ENCODE data around the gene MYO5C.
A peak's percentile ranks its signal among the peaks of the same experiment; 100 is the strongest.

Gene MYO5C

DNA sequence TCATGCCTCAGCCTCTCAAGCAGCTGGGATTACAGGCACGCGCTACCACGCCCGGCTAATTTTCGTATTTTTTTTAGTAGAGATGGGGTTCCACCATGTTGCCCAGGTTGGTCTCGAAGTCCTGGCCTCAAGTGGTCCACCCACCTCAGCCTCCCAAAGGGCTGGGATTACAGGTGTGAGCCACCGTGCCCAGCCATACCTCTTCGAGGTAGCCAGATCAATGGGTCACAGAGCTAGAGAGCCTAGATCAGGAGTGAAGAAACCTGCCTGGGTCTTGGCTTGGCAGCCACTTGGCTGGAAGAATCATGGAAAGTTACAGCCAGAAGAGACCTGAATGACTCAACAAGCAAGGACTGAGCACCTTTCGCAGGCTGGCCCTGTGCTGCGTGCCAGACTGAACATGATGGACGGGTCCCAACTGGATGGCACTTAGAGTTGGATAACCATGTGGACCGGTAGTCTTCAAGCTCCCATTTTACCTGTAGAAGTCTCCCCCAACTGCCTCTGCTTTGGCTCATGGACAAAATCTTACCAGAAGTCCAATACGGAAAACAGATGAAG, 134.1 kb downstream of the MYO5C start:
- Mint-ChIP-seq H3K9me3 (no peaks in the 10 kb centered on the region), H3K4me3 (no peak overlapping the region), H3K36me3 (ENCODE audit: insufficient read depth) (peaks cover 17% of the 10 kb centered on the region), H3K27me3 (no peaks in the 10 kb centered on the region), H3K4me1 (peaks cover 20% of the 10 kb centered on the region), H3K27ac (ENCODE audit: low read depth) (no peak overlapping the region)
- ATAC-seq (replicated peaks; ENCODE audit: extremely low read depth, poor library complexity, severe bottlenecking) (no peak), DNase-seq (ENCODE audit: low spot score in 2 of 2) (no peak)

- no peak for ATAC-seq (replicated peaks; ENCODE audit: extremely low read depth, poor library complexity, severe bottlenecking)
- H3K4me3 Mint-ChIP-seq = no peak overlapping the region
- no peaks in the 10 kb centered on the region for H3K27me3 Mint-ChIP-seq
- no peak for DNase-seq (ENCODE audit: low spot score in 2 of 2)
- H3K9me3 Mint-ChIP-seq = no peaks in the 10 kb centered on the region
- H3K36me3 Mint-ChIP-seq (ENCODE audit: insufficient read depth) = peaks cover 17% of the 10 kb centered on the region
- peaks cover 9% of the 10 kb centered on the region for H3K4me1 Mint-ChIP-seq
- no peak overlapping the region for H3K27ac Mint-ChIP-seq (ENCODE audit: low read depth)
Measured at GRCh38 chr15:52159645-52160044, 136.0 kb downstream of the MYO5C start.

DNA sequence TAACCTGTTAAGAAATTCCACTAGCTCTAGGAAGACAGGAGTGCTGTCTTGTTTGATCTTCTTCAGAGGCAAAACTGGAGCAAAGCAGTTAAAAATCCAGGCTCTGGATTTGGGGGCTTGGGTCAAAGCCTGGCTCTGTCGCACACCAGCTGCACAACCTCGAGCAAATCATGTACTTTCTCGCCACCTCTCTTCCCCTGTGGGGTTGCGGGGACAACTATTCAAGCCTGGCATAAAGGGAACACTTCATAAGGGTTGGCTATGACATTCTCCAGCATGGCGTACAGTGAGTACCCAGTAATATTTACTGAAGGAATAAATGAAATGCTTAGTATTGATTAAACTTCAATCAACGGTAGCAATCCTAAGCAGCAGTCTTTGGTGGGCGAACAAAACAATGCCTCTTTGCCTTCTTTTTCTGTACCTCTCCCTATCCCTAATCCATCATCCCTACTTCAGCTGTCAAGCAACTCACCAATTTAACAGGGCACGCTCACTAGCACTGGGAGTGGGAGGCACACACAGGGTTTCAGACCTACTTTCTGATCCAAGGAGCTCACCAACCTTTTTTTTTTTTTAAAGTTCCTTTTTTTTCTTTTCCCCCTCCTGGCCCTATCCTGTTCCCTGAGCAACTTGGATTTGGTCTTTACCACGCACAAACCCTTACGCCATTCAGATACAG, 137.4 kb downstream of the MYO5C start:
- Mint-ChIP-seq H3K9me3 (no peaks in the 10 kb centered on the region), H3K4me3 (no peak overlapping the region), H3K36me3 (ENCODE audit: insufficient read depth) (peaks cover 12% of the 10 kb centered on the region), H3K27me3 (no peaks in the 10 kb centered on the region), H3K27ac (ENCODE audit: low read depth) (peak overlapping the region; percentile 29), H3K4me1 (peaks cover 11% of the 10 kb centered on the region)
- ATAC-seq (replicated peaks; ENCODE audit: extremely low read depth, poor library complexity, severe bottlenecking) = no peak
- no peak for DNase-seq (ENCODE audit: low spot score in 2 of 2)

- Mint-ChIP-seq H3K27ac (ENCODE audit: low read depth) (peak overlapping the region; percentile 25), H3K36me3 (ENCODE audit: insufficient read depth) (peaks cover 19% of the 10 kb centered on the region)
Measured at GRCh38 chr15:52155878-52156277, 139.7 kb downstream of the MYO5C start.

DNA sequence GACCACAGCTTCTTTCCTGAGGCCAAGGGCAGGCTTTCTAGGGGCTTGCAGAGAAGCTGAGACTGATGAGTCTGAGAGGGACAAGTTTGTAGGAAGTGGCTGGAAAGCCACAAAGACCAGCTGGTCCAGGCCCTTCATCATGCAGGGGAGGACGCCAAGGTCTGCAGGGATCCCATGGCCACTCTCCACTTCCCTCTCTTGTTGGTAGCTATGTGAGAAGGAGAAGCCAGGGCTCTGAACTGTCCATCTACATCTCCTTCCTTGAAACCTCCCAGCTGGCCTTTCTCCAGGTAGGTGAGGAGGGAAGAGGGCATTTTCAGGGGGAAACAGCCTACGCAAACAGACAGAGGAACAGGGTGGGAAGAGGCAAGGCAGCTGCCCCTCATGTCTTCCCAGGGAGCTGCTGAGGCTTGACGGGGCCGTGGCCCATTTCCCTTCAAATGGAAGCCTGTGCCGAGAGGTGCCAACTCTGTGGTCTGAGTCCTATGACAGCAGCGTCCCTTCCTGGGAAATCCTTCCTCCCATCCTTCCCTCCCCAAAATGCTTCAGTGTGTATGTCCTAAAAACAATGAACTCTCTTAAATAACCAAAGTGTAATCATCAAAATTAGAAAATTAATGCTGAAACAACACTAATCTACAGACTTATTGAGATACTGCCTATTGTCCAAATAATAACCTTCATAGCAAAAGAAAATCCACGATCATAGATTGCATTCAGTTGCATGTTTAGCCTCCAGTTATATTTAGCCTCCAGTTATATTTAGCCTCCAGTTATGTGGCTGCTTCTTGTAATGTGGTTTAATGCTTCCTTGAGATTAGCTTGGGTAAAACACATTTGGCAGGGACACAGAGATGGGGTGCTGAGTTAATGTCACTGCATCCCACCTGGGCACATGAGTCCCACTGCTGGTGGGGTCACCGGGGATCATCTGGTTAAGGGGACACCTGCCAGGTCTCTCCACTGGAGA, 140.4 kb downstream of the MYO5C start:
- H3K36me3 Mint-ChIP-seq (ENCODE audit: insufficient read depth) = peaks cover 22% of the 10 kb centered on the region
- no peak for DNase-seq (ENCODE audit: low spot score in 2 of 2)
- H3K27me3 Mint-ChIP-seq = no peaks in the 10 kb centered on the region
- H3K4me3 Mint-ChIP-seq = no peak overlapping the region
- no peak for ATAC-seq (replicated peaks; ENCODE audit: extremely low read depth, poor library complexity, severe bottlenecking)
- H3K27ac Mint-ChIP-seq (ENCODE audit: low read depth) = peak overlapping the region; percentile 25
- no peaks in the 10 kb centered on the region for H3K9me3 Mint-ChIP-seq
- peaks cover 11% of the 10 kb centered on the region for H3K4me1 Mint-ChIP-seq

More at GRCh38 chr15:52155878-52156277, 139.7 kb downstream of the MYO5C start:
- no peak for ATAC-seq (replicated peaks; ENCODE audit: extremely low read depth, poor library complexity, severe bottlenecking)
- Mint-ChIP-seq H3K4me1 (peaks cover 11% of the 10 kb centered on the region), H3K27me3 (no peaks in the 10 kb centered on the region), H3K4me3 (no peak overlapping the region), H3K9me3 (no peaks in the 10 kb centered on the region)
- DNase-seq (ENCODE audit: low spot score in 2 of 2) = no peak

GRCh38 chr15:52153900-52154895, 141.4 kb downstream of the MYO5C start:
- ATAC-seq (replicated peaks; ENCODE audit: extremely low read depth, poor library complexity, severe bottlenecking) (no peak), DNase-seq (ENCODE audit: low spot score in 2 of 2) (no peak)
- Mint-ChIP-seq H3K27ac (ENCODE audit: low read depth) (no peak overlapping the region), H3K9me3 (no peaks in the 10 kb centered on the region), H3K27me3 (no peaks in the 10 kb centered on the region), H3K4me1 (peaks cover 11% of the 10 kb centered on the region), H3K36me3 (ENCODE audit: insufficient read depth) (peaks cover 28% of the 10 kb centered on the region), H3K4me3 (no peak overlapping the region)

DNA sequence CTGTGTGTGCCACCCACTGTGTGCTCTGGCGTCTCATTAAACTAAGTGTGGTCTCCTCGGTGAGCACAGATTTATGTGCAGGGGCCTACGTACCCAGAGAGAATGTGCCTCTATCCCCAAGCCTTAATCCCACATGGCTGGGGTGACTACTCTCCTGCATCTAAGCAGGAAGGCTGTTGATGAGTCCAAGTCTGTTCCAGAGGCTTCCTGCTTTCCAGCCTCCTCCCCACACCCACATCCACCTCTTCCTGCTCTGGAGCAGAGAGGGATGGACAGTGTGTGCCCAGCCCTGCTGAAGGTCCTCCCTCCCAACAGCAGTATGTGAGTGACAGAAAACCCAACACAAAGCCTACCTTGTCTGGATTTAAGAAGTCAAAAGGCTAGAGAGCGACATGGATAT, 144.3 kb downstream of the MYO5C start:
- Mint-ChIP-seq H3K9me3 (no peaks in the 10 kb centered on the region), H3K36me3 (ENCODE audit: insufficient read depth) (peaks cover 34% of the 10 kb centered on the region), H3K4me3 (no peak overlapping the region), H3K27me3 (no peaks in the 10 kb centered on the region), H3K27ac (ENCODE audit: low read depth) (no peak overlapping the region), H3K4me1 (peaks cover 11% of the 10 kb centered on the region)
- DNase-seq (ENCODE audit: low spot score in 2 of 2) (no peak), ATAC-seq (replicated peaks; ENCODE audit: extremely low read depth, poor library complexity, severe bottlenecking) (no peak)

GRCh38 chr15:52150871-52151270, 144.7 kb downstream of the MYO5C start:
- peaks cover 6% of the 10 kb centered on the region for H3K4me1 Mint-ChIP-seq
- H3K27me3 Mint-ChIP-seq = no peaks in the 10 kb centered on the region
- no peak overlapping the region for H3K4me3 Mint-ChIP-seq
- H3K9me3 Mint-ChIP-seq = no peaks in the 10 kb centered on the region
- DNase-seq (ENCODE audit: low spot score in 2 of 2) (no peak), ATAC-seq (replicated peaks; ENCODE audit: extremely low read depth, poor library complexity, severe bottlenecking) (no peak)
- peaks cover 34% of the 10 kb centered on the region for H3K36me3 Mint-ChIP-seq (ENCODE audit: insufficient read depth)
- H3K27ac Mint-ChIP-seq (ENCODE audit: low read depth) = no peak overlapping the region

- Mint-ChIP-seq H3K36me3 (ENCODE audit: insufficient read depth) (peaks cover 34% of the 10 kb centered on the region), H3K27ac (ENCODE audit: low read depth) (no peak overlapping the region), H3K27me3 (no peaks in the 10 kb centered on the region), H3K9me3 (no peaks in the 10 kb centered on the region), H3K4me1 (peaks cover 5% of the 10 kb centered on the region), H3K4me3 (no peak overlapping the region)
- ATAC-seq (replicated peaks; ENCODE audit: extremely low read depth, poor library complexity, severe bottlenecking) (no peak), DNase-seq (ENCODE audit: low spot score in 2 of 2) (no peak)
Measured at GRCh38 chr15:52150043-52150825, 145.4 kb downstream of the MYO5C start.

DNA sequence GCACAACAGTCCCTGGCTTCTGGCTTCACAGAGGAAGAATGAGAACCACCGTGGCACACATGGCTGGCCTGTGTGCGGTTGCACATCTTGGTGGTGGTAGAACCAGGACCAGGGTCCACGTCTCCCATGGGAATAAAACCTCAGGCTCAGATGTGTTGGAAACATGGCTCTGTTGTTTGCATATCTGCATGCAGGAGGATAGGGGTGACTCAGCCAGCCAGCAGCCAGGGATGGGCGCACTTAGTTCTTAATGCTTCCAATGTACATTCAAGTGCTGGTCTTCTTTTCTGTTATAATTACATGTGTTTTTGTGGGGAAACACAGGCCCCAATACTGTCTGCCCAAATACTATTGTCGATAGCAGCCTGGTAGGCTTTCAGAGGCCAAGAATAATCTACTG, 147.2 kb downstream of the MYO5C start:
- no peak for DNase-seq (ENCODE audit: low spot score in 2 of 2)
- H3K36me3 Mint-ChIP-seq (ENCODE audit: insufficient read depth) = peaks cover 34% of the 10 kb centered on the region
- no peak for ATAC-seq (replicated peaks; ENCODE audit: extremely low read depth, poor library complexity, severe bottlenecking)

GRCh38 chr15:52146776-52147175, 148.8 kb downstream of the MYO5C start:
- H3K4me1 Mint-ChIP-seq = no peaks in the 10 kb centered on the region
- no peak overlapping the region for H3K27ac Mint-ChIP-seq (ENCODE audit: low read depth)
- no peak for DNase-seq (ENCODE audit: low spot score in 2 of 2)
- no peaks in the 10 kb centered on the region for H3K27me3 Mint-ChIP-seq
- ATAC-seq (replicated peaks; ENCODE audit: extremely low read depth, poor library complexity, severe bottlenecking) = no peak
- H3K36me3 Mint-ChIP-seq (ENCODE audit: insufficient read depth) = peaks cover 34% of the 10 kb centered on the region
- no peak overlapping the region for H3K4me3 Mint-ChIP-seq
- no peaks in the 10 kb centered on the region for H3K9me3 Mint-ChIP-seq

More for the DNA sequence above, 147.2 kb downstream of the MYO5C start:
- no peak overlapping the region for H3K4me3 Mint-ChIP-seq
- H3K9me3 Mint-ChIP-seq = no peaks in the 10 kb centered on the region
- H3K4me1 Mint-ChIP-seq = no peaks in the 10 kb centered on the region
- no peaks in the 10 kb centered on the region for H3K27me3 Mint-ChIP-seq
- no peak overlapping the region for H3K27ac Mint-ChIP-seq (ENCODE audit: low read depth)
